GM19043 (cell line): ENCODE results near the gene RPL13.

Experiments
- ATAC-seq: cut with Tn5 transposase; IDR thresholded peaks from one replicate; pipeline ENCODE4 v1.9.1; 2021; ENCODE audit warnings: low read depth; ENCODE audit not compliant: unreplicated experiment

The RPL13 gene

GRCh38 chr16:89595330-89596060 lies 35.0 kb downstream of the RPL13 start:
- ATAC-seq = no peak

- no peak for ATAC-seq
Measured at GRCh38 chr16:89596061-89596689, 35.7 kb downstream of the RPL13 start.

GRCh38 chr16:89596957-89597649 lies 36.6 kb downstream of the RPL13 start:
- no peak for ATAC-seq

GRCh38 chr16:89598199-89598598 lies 37.7 kb downstream of the RPL13 start:
- no peak for ATAC-seq

GRCh38 chr16:89599451-89599858 lies 39.0 kb downstream of the RPL13 start:
- ATAC-seq = no peak

- no peak for ATAC-seq
Measured at GRCh38 chr16:89599902-89600301, 39.4 kb downstream of the RPL13 start.

GRCh38 chr16:89600427-89600826 lies 39.9 kb downstream of the RPL13 start:
- no peak for ATAC-seq

- ATAC-seq = no peak
Measured at GRCh38 chr16:89600956-89601355, 40.5 kb downstream of the RPL13 start.

- ATAC-seq = no peak
Measured at GRCh38 chr16:89601906-89602272, 41.4 kb downstream of the RPL13 start.

GRCh38 chr16:89602273-89602951 lies 41.9 kb downstream of the RPL13 start:
- ATAC-seq = no peak

- no peak for ATAC-seq
Measured at GRCh38 chr16:89602952-89603590, 42.6 kb downstream of the RPL13 start.

GRCh38 chr16:89604764-89605163 lies 44.3 kb downstream of the RPL13 start:
- no peak for ATAC-seq

- no peak for ATAC-seq
Measured at GRCh38 chr16:89605186-89605970, 44.9 kb downstream of the RPL13 start.

- ATAC-seq = no peak
Measured at GRCh38 chr16:89606006-89606405, 45.5 kb downstream of the RPL13 start.

- ATAC-seq = no peak
Measured at GRCh38 chr16:89607453-89607852, 47.0 kb downstream of the RPL13 start.

- ATAC-seq = no peak
Measured at GRCh38 chr16:89607937-89608740, 47.7 kb downstream of the RPL13 start.

GRCh38 chr16:89610108-89610453 lies 49.6 kb downstream of the RPL13 start:
- no peak for ATAC-seq

GRCh38 chr16:89612415-89613166 lies 52.1 kb downstream of the RPL13 start:
- ATAC-seq = no peak
